Measurements from ENCODE around the gene KIAA1614.

The KIAA1614 gene

GRCh38 chr1:180997843-180998504, 85.3 kb downstream of the KIAA1614 start:
- ChIA-PET POLR2A (no interaction called here), CTCF (interaction anchor here (0.8 to 3.9 kb wide), 5 partner anchors 10 to 167 kb away, joined by 3 to 20 read pairs (median 4); no protein-coding TSS in a partner anchor)
- TF ChIP-seq, protein P1, sequence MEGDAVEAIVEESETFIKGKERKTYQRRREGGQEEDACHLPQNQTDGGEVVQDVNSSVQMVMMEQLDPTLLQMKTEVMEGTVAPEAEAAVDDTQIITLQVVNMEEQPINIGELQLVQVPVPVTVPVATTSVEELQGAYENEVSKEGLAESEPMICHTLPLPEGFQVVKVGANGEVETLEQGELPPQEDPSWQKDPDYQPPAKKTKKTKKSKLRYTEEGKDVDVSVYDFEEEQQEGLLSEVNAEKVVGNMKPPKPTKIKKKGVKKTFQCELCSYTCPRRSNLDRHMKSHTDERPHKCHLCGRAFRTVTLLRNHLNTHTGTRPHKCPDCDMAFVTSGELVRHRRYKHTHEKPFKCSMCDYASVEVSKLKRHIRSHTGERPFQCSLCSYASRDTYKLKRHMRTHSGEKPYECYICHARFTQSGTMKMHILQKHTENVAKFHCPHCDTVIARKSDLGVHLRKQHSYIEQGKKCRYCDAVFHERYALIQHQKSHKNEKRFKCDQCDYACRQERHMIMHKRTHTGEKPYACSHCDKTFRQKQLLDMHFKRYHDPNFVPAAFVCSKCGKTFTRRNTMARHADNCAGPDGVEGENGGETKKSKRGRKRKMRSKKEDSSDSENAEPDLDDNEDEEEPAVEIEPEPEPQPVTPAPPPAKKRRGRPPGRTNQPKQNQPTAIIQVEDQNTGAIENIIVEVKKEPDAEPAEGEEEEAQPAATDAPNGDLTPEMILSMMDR (IDR thresholded peaks at IDR 0.05; ENCODE audit: insufficient read depth, low read length, missing control alignments) = no peak
- no peak overlapping the region for H3K4me3 ChIP-seq (ENCODE audit: low read depth, low read length)
- DNase-seq (ENCODE audit: low read depth, low spot score) = no peak

All from AG04449 (cell line).